GM12878 (cell line): ENCODE data around the gene SERTAD2. TPM values are rescaled to one million over a fixed set of nuclear protein-coding genes. Genes with fewer than 3 reads are reported as not detected.

Source experiments
- ATAC-seq: fragments of 200-7000 bp; cut with Tn5 transposase; 3 replicates; pipeline ENCODE4 v1.9.1; 2020; ENCODE audit warnings: mild to moderate bottlenecking, moderate library complexity
- BruUV-seq: library from RNA; stranded (reverse); fragments of 400-500 nt; replicated peaks from 2 replicates; lab custom pipeline; 2021; lab: Mats Ljungman, UMichigan
- CTCF ChIA-PET: fragments of 300-600 bp; sonication (Branson Sonifier 250); formaldehyde crosslinking; extraction: SDS; loops from one replicate; lab custom pipeline; 2021; ENCODE audit warnings: inconsistent platforms; lab: Yijun Ruan, JAX
- POLR2A ChIA-PET: fragments of 350-600 bp; formaldehyde crosslinking; extraction: SDS; loops from one replicate; lab custom pipeline; 2021; ENCODE audit warnings: inconsistent platforms; lab: Charles Lee
- RAD21 ChIA-PET: fragments of 300-600 bp; sonication (Branson Sonifier 250); formaldehyde crosslinking; loops from one replicate; lab custom pipeline; 2023; ENCODE audit warnings: antibody characterized with exemption; ENCODE audit not compliant: unreplicated experiment; lab: Charles Lee
- SMC1A ChIA-PET: fragments of 300-600 bp; sonication (Branson Sonifier 250); formaldehyde crosslinking; loops from one replicate; lab custom pipeline; 2023; ENCODE audit not compliant: unreplicated experiment, uncharacterized antibody; lab: Charles Lee
- DNase-seq: peaks from one replicate; pipeline ENCODE4 v3.0.0-alpha.2; 2011; ENCODE audit warnings: low read depth, low spot score
- FAIRE-seq: peaks from 3 replicates; lab custom pipeline; 2011; peaks lifted over from hg19 to GRCh38; lab: Jason Lieb, UNC
- H2AFZ ChIP-seq: 2 replicates; pipeline ENCODE4 v1.6.0; 2011; ENCODE audit warnings: low read depth, low read length, control low read depth; ENCODE audit not compliant: control insufficient read depth
- H3K27ac ChIP-seq: 2 replicates; pipeline ENCODE4 v1.5.1; 2011; ENCODE audit warnings: control low read depth; ENCODE audit not compliant: control insufficient read depth, insufficient read depth
- H3K27me3 ChIP-seq, 2 experiments: replicated peaks in 1 of 2; 2 replicates each; pipeline versions ENCODE4 v1.6.0 to v1.6.1; 2011; ENCODE audit warnings: low read length in 1 of 2; ENCODE audit not compliant: control insufficient read depth in 2 of 2, insufficient read depth in 2 of 2
- H3K36me3 ChIP-seq, 2 experiments: 2 replicates each; pipeline ENCODE4 v1.5.1; 2011; ENCODE audit warnings: low read length in 1 of 2; ENCODE audit not compliant: control insufficient read depth in 2 of 2, insufficient read depth in 2 of 2
- H3K4me1 ChIP-seq: 2 replicates; pipeline ENCODE4 v1.6.1; 2011; ENCODE audit warnings: mild to moderate bottlenecking, low read length, moderate library complexity, mixed read lengths; ENCODE audit not compliant: control insufficient read depth, insufficient read depth
- H3K4me2 ChIP-seq: 2 replicates; pipeline ENCODE4 v1.6.0; 2011; ENCODE audit warnings: control low read depth; ENCODE audit not compliant: control insufficient read depth, insufficient read depth
- H3K4me3 ChIP-seq: fragments of 200-600 bp; sonication (generic); 2 replicates; pipeline ENCODE4 v1.5.1; 2016
- H3K79me2 ChIP-seq: 2 replicates; pipeline ENCODE4 v1.6.0; 2011; ENCODE audit warnings: low read length; ENCODE audit not compliant: control insufficient read depth, insufficient read depth
- H3K9ac ChIP-seq: 2 replicates; pipeline ENCODE4 v1.8.0; 2011; ENCODE audit warnings: low read length, control low read depth, mixed read lengths; ENCODE audit not compliant: control insufficient read depth, insufficient read depth
- H3K9me3 ChIP-seq: replicated peaks from 3 replicates; pipeline ENCODE4 v1.5.1; 2011; ENCODE audit warnings: mild to moderate bottlenecking, low read length; ENCODE audit not compliant: control insufficient read depth, insufficient read depth
- H4K20me1 ChIP-seq: 2 replicates; pipeline ENCODE4 v1.6.0; 2011; ENCODE audit not compliant: control insufficient read depth, insufficient read depth
- POLR2A ChIP-seq: IDR thresholded peaks from 2 replicates; pipeline ENCODE4 v1.6.1; 2011; ENCODE audit warnings: low read depth, mild to moderate bottlenecking, low read length
- POLR2AphosphoS2 ChIP-seq: IDR thresholded peaks from 2 replicates; pipeline ENCODE4 v1.6.1; 2011; ENCODE audit warnings: low read depth, mild to moderate bottlenecking, low read length, improper control_type of control experiment, moderate library complexity
- ZNF217 ChIP-seq: fragments of 450-650 bp; IDR thresholded peaks from 2 replicates; pipeline ENCODE4 v1.6.1; 2017; ENCODE audit warnings: antibody characterized with exemption, mild to moderate bottlenecking
- WGBS: methylation state at CpG from one replicate; pipeline ENCODE4 v1.1.6; 2016; ENCODE audit warnings: low lambda C conversion rate; ENCODE audit not compliant: insufficient replicate concordance, insufficient coverage; ENCODE audit errors: missing lambda C conversion rate; 5-methylcytosine and 5-hydroxymethylcytosine counted together
- in situ Hi-C: fragments of 300-500 bp; cut with MboI; formaldehyde crosslinking; loops from 9 replicates; pipeline ENCODE4 v1.14.3; 2018; ENCODE audit warnings: mixed read lengths
- intact Hi-C: fragments of 100-400 bp; cut with micrococcal nuclease; formaldehyde crosslinking; loops from one replicate; pipeline ENCODE4 v1.14.2; 2022; ENCODE audit not compliant: unreplicated experiment
- polyA plus RNA-seq, 11 experiments: library from polyadenylated mRNA; depleted of rRNA in 4 of 11; unstranded in 6 of 11; stranded (reverse) in 5 of 11; fragments of >200 nt; fragmentation: Nextera tagmentation in 4 of 11; fragmentation: Illumina TruSeq in 1 of 11; extraction: Ambion mirVana in 4 of 11; extraction: Trizol in 1 of 11; gene quantifications; 1 replicate in 1 of 11; 2 replicates in 10 of 11; pipeline versions ENCODE4 v1.2.1 to v1.2.3, GENCODE V29; 2011 to 2016; ENCODE audit warnings: inconsistent platforms in 2 of 11, missing spikeins in 2 of 11, low read depth in 1 of 11
- total RNA-seq, 4 experiments: library from RNA; depleted of rRNA in 3 of 4; stranded (reverse); fragments of >200 nt in 3 of 4; fragmentation: Illumina TruSeq in 1 of 4; extraction: Trizol in 1 of 4; gene quantifications; 2 replicates each; pipeline versions ENCODE4 v1.2.1 to v1.2.3, GENCODE V29; 2013 to 2021
- TF ChIP-seq, protein P1 (sequence below): IDR thresholded peaks from 2 replicates; pipeline ENCODE4 v1.6.1; 2012; ENCODE audit warnings: low read depth, low read length, improper control_type of control experiment
- TF ChIP-seq, protein P2 (sequence below): IDR thresholded peaks from 2 replicates; pipeline ENCODE4 v1.6.1; 2012; ENCODE audit warnings: low read depth, low read length, improper control_type of control experiment
- TF ChIP-seq, protein P3 (sequence below): fragments of 150-350 bp; IDR thresholded peaks from 2 replicates; pipeline ENCODE4 v1.6.1; 2016; ENCODE audit warnings: low read depth, low read length

Gene SERTAD2
- total and polyA plus RNA-seq, 10 of the 15 experiments (the other 5 are each of a cell fraction or from before 2014, with no cell fraction given): 7.9 to 28.7 (median 20.1) TPM

DNA sequence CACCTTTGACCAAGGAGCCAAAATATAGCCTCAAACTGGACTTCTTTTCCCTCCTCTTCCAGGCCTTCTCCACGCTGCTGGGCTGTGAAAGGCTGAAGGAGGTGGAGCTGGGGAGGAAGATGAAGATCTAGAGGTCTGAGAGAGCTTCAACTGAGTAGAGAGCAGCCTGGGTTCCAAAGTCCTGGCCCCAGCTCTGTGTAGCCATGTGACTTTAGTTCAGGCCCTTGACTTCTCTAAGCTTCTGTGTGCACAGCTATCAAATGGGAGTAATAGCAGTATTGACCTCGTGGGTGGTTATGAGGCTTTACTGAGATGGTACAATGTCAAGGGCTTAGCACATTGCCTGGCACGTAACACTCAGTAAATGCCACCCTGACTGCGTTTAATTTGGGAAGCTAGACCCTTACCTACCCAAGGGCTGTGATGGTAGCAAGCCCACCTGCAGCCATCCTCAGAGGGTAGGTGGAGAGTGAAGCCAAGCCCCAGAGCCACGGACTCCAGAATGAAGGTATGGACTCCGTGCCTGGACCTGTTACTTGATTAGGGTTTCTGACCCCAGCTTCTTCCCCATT, 38.4 kb downstream of the SERTAD2 start:
- no peak overlapping the region for H2AFZ ChIP-seq
- H3K79me2 ChIP-seq: no peaks in the 10 kb centered on the region
- no peak overlapping the region for H3K27ac ChIP-seq
- no peaks in the 10 kb centered on the region for H3K27me3 ChIP-seq
- SMC1A ChIA-PET: interaction anchor here (0.9 to 5.4 kb wide), 9 partner anchors 8 to 247 kb away, joined by 3 to 35 read pairs (median 7); no protein-coding TSS in a partner anchor
- DNase-seq (no peak), FAIRE-seq (no peak), ATAC-seq (no peak)
- H3K9ac ChIP-seq: no peak overlapping the region
- POLR2A ChIA-PET: interaction anchor here (0.6 to 1.4 kb wide), 9 partner anchors 9 to 334 kb away, joined by 3 to 5 read pairs (median 3); no protein-coding TSS in a partner anchor
- TF ChIP-seq, protein P1, sequence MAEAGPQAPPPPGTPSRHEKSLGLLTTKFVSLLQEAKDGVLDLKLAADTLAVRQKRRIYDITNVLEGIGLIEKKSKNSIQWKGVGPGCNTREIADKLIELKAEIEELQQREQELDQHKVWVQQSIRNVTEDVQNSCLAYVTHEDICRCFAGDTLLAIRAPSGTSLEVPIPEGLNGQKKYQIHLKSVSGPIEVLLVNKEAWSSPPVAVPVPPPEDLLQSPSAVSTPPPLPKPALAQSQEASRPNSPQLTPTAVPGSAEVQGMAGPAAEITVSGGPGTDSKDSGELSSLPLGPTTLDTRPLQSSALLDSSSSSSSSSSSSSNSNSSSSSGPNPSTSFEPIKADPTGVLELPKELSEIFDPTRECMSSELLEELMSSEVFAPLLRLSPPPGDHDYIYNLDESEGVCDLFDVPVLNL: no peak
- TF ChIP-seq POLR2AphosphoS2: no peak
- TF ChIP-seq POLR2A: no peak
- TF ChIP-seq, protein P2, sequence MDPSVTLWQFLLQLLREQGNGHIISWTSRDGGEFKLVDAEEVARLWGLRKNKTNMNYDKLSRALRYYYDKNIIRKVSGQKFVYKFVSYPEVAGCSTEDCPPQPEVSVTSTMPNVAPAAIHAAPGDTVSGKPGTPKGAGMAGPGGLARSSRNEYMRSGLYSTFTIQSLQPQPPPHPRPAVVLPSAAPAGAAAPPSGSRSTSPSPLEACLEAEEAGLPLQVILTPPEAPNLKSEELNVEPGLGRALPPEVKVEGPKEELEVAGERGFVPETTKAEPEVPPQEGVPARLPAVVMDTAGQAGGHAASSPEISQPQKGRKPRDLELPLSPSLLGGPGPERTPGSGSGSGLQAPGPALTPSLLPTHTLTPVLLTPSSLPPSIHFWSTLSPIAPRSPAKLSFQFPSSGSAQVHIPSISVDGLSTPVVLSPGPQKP: no peak
- TF ChIP-seq, protein P3, sequence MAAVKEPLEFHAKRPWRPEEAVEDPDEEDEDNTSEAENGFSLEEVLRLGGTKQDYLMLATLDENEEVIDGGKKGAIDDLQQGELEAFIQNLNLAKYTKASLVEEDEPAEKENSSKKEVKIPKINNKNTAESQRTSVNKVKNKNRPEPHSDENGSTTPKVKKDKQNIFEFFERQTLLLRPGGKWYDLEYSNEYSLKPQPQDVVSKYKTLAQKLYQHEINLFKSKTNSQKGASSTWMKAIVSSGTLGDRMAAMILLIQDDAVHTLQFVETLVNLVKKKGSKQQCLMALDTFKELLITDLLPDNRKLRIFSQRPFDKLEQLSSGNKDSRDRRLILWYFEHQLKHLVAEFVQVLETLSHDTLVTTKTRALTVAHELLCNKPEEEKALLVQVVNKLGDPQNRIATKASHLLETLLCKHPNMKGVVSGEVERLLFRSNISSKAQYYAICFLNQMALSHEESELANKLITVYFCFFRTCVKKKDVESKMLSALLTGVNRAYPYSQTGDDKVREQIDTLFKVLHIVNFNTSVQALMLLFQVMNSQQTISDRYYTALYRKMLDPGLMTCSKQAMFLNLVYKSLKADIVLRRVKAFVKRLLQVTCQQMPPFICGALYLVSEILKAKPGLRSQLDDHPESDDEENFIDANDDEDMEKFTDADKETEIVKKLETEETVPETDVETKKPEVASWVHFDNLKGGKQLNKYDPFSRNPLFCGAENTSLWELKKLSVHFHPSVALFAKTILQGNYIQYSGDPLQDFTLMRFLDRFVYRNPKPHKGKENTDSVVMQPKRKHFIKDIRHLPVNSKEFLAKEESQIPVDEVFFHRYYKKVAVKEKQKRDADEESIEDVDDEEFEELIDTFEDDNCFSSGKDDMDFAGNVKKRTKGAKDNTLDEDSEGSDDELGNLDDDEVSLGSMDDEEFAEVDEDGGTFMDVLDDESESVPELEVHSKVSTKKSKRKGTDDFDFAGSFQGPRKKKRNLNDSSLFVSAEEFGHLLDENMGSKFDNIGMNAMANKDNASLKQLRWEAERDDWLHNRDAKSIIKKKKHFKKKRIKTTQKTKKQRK: no peak
- TF ChIP-seq ZNF217: no peak
- intact Hi-C loops (no loop called here), in situ Hi-C loops (no loop called here)
- no TSS peak for BruUV-seq
- peaks cover 12% of the 10 kb centered on the region for H3K4me1 ChIP-seq
- no peaks in the 10 kb centered on the region for H3K36me3 ChIP-seq
- RAD21 ChIA-PET: interaction anchor here (1.0 to 5.2 kb wide), 7 partner anchors 9 to 252 kb away, joined by 3 to 25 read pairs (median 3); no protein-coding TSS in a partner anchor
- no peak overlapping the region for H3K4me2 ChIP-seq
- no peaks in the 10 kb centered on the region for H3K9me3 ChIP-seq
- H4K20me1 ChIP-seq: no peaks in the 10 kb centered on the region
- 81% methylated on average over 6 of the region's 6 CpGs for WGBS
- no peak overlapping the region for H3K4me3 ChIP-seq
- CTCF ChIA-PET: interaction anchor here (0.6 to 4.1 kb wide), 13 partner anchors 9 to 430 kb away, joined by 3 to 18 read pairs (median 6); no protein-coding TSS in a partner anchor
